ENCODE results near the gene KCTD16.

GRCh38 chr5:144481861-144482260, 311.2 kb downstream of the KCTD16 start:
- TF ChIP-seq CTCF (IDR thresholded peaks at IDR 0.05; ENCODE audit: poor library complexity) (no peak), EZH2 (IDR thresholded peaks at IDR 0.05; ENCODE audit: borderline replicate concordance) (no peak)
